Measurements from ENCODE around the gene CA7.
"Not testable (repeated sequence)": the region's sequence is repeated elsewhere in the genome, so short reads cannot be mapped to it uniquely, and the experiment has no call there.

Gene CA7

GRCh38 chr16:66847533-66848067 is 3.4 kb downstream of the CA7 start:
- no peak for DNase-seq

- DNase-seq: no peak
These were observed 4.0 kb downstream of the CA7 start for GRCh38 chr16:66848172-66848571.

GRCh38 chr16:66849021-66849420 is 4.8 kb downstream of the CA7 start:
- no peak for DNase-seq

- DNase-seq: no peak
These were observed 5.3 kb downstream of the CA7 start for GRCh38 chr16:66849549-66849948.

GRCh38 chr16:66850115-66850815 is 6.1 kb downstream of the CA7 start:
- DNase-seq: no peak

GRCh38 chr16:66851166-66851964 is 7.2 kb downstream of the CA7 start:
- DNase-seq: no peak

GRCh38 chr16:66853261-66854139 is 9.3 kb downstream of the CA7 start:
- no peak for DNase-seq

- no peak for DNase-seq
These were observed 12.0 kb downstream of the CA7 start for GRCh38 chr16:66856184-66856730.

GRCh38 chr16:66856801-66857200 is 12.6 kb downstream of the CA7 start:
- no peak for DNase-seq

- no peak for DNase-seq
These were observed 13.2 kb downstream of the CA7 start for GRCh38 chr16:66857437-66857836.

GRCh38 chr16:66858740-66859396 is 14.7 kb downstream of the CA7 start:
- no peak for DNase-seq

GRCh38 chr16:66859397-66860068 is 15.3 kb downstream of the CA7 start:
- no peak for DNase-seq

GRCh38 chr16:66862023-66862520 is 17.9 kb downstream of the CA7 start:
- no peak for DNase-seq

GRCh38 chr16:66863707-66864106 is 19.5 kb downstream of the CA7 start:
- no peak for DNase-seq

GRCh38 chr16:66869424-66869823 is 25.2 kb downstream of the CA7 start:
- no peak for DNase-seq

GRCh38 chr16:66871363-66871762 is 27.1 kb downstream of the CA7 start:
- DNase-seq: not testable (repeated sequence)

- no peak for DNase-seq
These were observed 27.6 kb downstream of the CA7 start for GRCh38 chr16:66871840-66872239.

- DNase-seq: no peak
These were observed 28.3 kb downstream of the CA7 start for GRCh38 chr16:66872559-66872942.

- DNase-seq: peak; percentile 71
These were observed 28.9 kb downstream of the CA7 start for GRCh38 chr16:66872943-66873684.

- DNase-seq: no peak
These were observed 29.5 kb downstream of the CA7 start for GRCh38 chr16:66873685-66874055.

All from NCI-H345 (cell line).